Progenitor cell of endocrine pancreas (in vitro differentiated cells): ENCODE measurements around the gene ZNF740. TPM values are rescaled to one million over a fixed set of nuclear protein-coding genes. Genes with fewer than 3 reads are reported as not detected.

Experiments used
- DNase-seq: peaks from one replicate; pipeline ENCODE4 v3.0.0; 2021; ENCODE audit warnings: low spot score; ENCODE audit not compliant: unreplicated experiment
- H3K27ac Mint-ChIP-seq: 2 replicates; pipeline ENCODE4 v1.8.0; 2021; ENCODE audit warnings: mild to moderate bottlenecking, moderate library complexity, mixed read lengths
- H3K27me3 Mint-ChIP-seq: 2 replicates; pipeline ENCODE4 v1.8.0; 2021; ENCODE audit warnings: mixed read lengths
- H3K36me3 Mint-ChIP-seq: 2 replicates; pipeline ENCODE4 v1.8.0; 2022; ENCODE audit warnings: mixed read lengths; ENCODE audit not compliant: insufficient read depth
- H3K4me1 Mint-ChIP-seq: 2 replicates; pipeline ENCODE4 v1.8.0; 2021; ENCODE audit warnings: low read depth, mixed read lengths
- H3K4me3 Mint-ChIP-seq: 2 replicates; pipeline ENCODE4 v1.8.0; 2021; ENCODE audit warnings: low read depth, mild to moderate bottlenecking, moderate library complexity, mixed read lengths
- H3K9me3 Mint-ChIP-seq: 2 replicates; pipeline ENCODE4 v1.8.0; 2021; ENCODE audit warnings: low read depth, mixed read lengths
- CTCF ChIP-seq: fragments of 200-600 bp; sonication (generic); IDR thresholded peaks from one replicate; pipeline ENCODE4 v1.5.0; 2021; ENCODE audit warnings: antibody characterized with exemption, mild to moderate bottlenecking; ENCODE audit not compliant: unreplicated experiment
- total RNA-seq: library from RNA; stranded (reverse); gene quantifications from 2 replicates; pipeline ENCODE4 v1.2.1, GENCODE V29; 2021

Gene ZNF740
- total RNA-seq, 1 donor from 2014 or later: 75.7 TPM

GRCh38 chr12:53187145-53187899, 6.8 kb downstream of the ZNF740 start:
- H3K27ac Mint-ChIP-seq: no peak overlapping the region
- H3K36me3 Mint-ChIP-seq: peaks cover 27% of the 10 kb centered on the region

GRCh38 chr12:53190108-53190729, 9.7 kb downstream of the ZNF740 start:
- H3K27me3 Mint-ChIP-seq: peaks cover 12% of the 10 kb centered on the region
- H3K27ac Mint-ChIP-seq: peak overlapping the region; percentile 66
- peaks cover 19% of the 10 kb centered on the region for H3K36me3 Mint-ChIP-seq
- no peaks in the 10 kb centered on the region for H3K4me1 Mint-ChIP-seq
- H3K9me3 Mint-ChIP-seq: no peaks in the 10 kb centered on the region
- peak; percentile 88 for TF ChIP-seq CTCF
- no peak overlapping the region for H3K4me3 Mint-ChIP-seq
- DNase-seq: peak; percentile 51

More at GRCh38 chr12:53187145-53187899, 6.8 kb downstream of the ZNF740 start:
- Mint-ChIP-seq H3K4me1 (peaks cover 11% of the 10 kb centered on the region), H3K4me3 (no peak overlapping the region), H3K27me3 (no peaks in the 10 kb centered on the region), H3K9me3 (no peaks in the 10 kb centered on the region)
- no peak for DNase-seq
- no peak for TF ChIP-seq CTCF

- Mint-ChIP-seq H3K36me3 (peaks cover 12% of the 10 kb centered on the region), H3K4me3 (no peak overlapping the region), H3K9me3 (no peaks in the 10 kb centered on the region), H3K4me1 (no peaks in the 10 kb centered on the region), H3K27me3 (peaks cover 23% of the 10 kb centered on the region), H3K27ac (no peak overlapping the region)
- DNase-seq: no peak
- TF ChIP-seq CTCF: no peak
Measured at GRCh38 chr12:53191096-53191884, 10.8 kb downstream of the ZNF740 start.

- peaks cover 8% of the 10 kb centered on the region for H3K36me3 Mint-ChIP-seq
- H3K27me3 Mint-ChIP-seq: peaks cover 28% of the 10 kb centered on the region
- no peak overlapping the region for H3K4me3 Mint-ChIP-seq
- no peak for TF ChIP-seq CTCF
- no peaks in the 10 kb centered on the region for H3K9me3 Mint-ChIP-seq
- no peak for DNase-seq
- H3K4me1 Mint-ChIP-seq: no peaks in the 10 kb centered on the region
- H3K27ac Mint-ChIP-seq: no peak overlapping the region
Measured at GRCh38 chr12:53191885-53192530, 11.5 kb downstream of the ZNF740 start.

- Mint-ChIP-seq H3K27me3 (peaks cover 32% of the 10 kb centered on the region), H3K4me1 (no peaks in the 10 kb centered on the region), H3K9me3 (no peaks in the 10 kb centered on the region), H3K4me3 (no peak overlapping the region), H3K36me3 (peaks cover 4% of the 10 kb centered on the region), H3K27ac (no peak overlapping the region)
- TF ChIP-seq CTCF: no peak
- DNase-seq: no peak
Measured at GRCh38 chr12:53192531-53193021, 12.1 kb downstream of the ZNF740 start.
